ENCODE data around the gene METTL4. TPM values are rescaled to one million over a fixed set of nuclear protein-coding genes. Genes with fewer than 3 reads are reported as not detected.
A peak's percentile ranks its signal among the peaks of the same experiment; 100 is the strongest.
"Not testable (repeated sequence)": the region's sequence is repeated elsewhere in the genome, so short reads cannot be mapped to it uniquely, and the experiment has no call there.

METTL4 gene
- total and polyA plus RNA-seq, 7 donors = 4.2 to 9.6 (median 5.8) TPM

DNA sequence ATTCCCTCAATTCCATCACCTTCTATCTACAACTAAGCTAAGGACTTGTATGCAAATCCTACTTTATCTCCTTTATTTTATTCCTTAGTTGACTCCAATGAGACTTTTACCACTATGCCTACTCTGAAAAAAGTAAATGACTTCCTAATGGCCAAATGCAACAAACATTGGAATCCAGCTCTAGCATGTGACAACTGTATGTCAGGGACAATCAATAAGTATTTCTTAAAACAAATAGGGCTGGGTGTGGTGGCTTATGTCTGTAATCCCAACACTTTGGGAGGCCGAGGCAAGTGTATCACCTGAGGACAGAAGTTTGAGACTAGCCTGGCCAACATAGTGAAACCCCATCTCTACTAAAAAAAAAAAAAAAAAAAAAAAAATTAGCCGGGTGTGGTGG, 21.8 kb downstream of the METTL4 start:
- WGBS, 2 donors = 96 to 98% methylated on average over 2 of the region's 2 CpGs
- intact Hi-C loops (cut with DNase I) = loop anchor here (5.0 to 10.0 kb wide), 2 partner anchors 215 to 962 kb away; no protein-coding TSS in a partner anchor
- Histone ChIP-seq H3K4me1 (no peaks in the 10 kb centered on the region), H3K27ac (no peak overlapping the region), H3K4me3 (no peak overlapping the region), H3K9me3 (no peaks in the 10 kb centered on the region), H3K27me3 (no peaks in the 10 kb centered on the region), H3K36me3 (peaks cover 0 to 32% (median 2%) of the 10 kb centered on the region in 4 donors)
- TF ChIP-seq EP300 (IDR thresholded peaks at IDR 0.05) (no peak), POLR2A (IDR thresholded peaks at IDR 0.05) (no peak), POLR2AphosphoS5 (IDR thresholded peaks at IDR 0.05) (no peak), CTCF (IDR thresholded peaks at IDR 0.05) (no peak)
- no peak for DNase-seq

GRCh38 chr18:2547477-2548087, 23.7 kb downstream of the METTL4 start:
- WGBS, 2 donors = 52 to 62% methylated on average over 4 of the region's 4 CpGs
- Histone ChIP-seq H3K27me3 (no peaks in the 10 kb centered on the region), H3K36me3 (peaks cover 0 to 26% (median 4%) of the 10 kb centered on the region in 4 donors), H3K4me3 (no peak overlapping the region), H3K27ac (no peak overlapping the region), H3K9me3 (no peaks in the 10 kb centered on the region), H3K4me1 (no peaks in the 10 kb centered on the region)
- DNase-seq = no peak
- TF ChIP-seq POLR2A (IDR thresholded peaks at IDR 0.05) (no peak), POLR2AphosphoS5 (IDR thresholded peaks at IDR 0.05) (no peak), EP300 (IDR thresholded peaks at IDR 0.05) (no peak), CTCF (IDR thresholded peaks at IDR 0.05) (peak in 2 of 4 experiments; percentile 24 to 54)
- intact Hi-C loops (cut with DNase I) = loop anchor here (5.0 to 10.0 kb wide), 2 partner anchors 213 to 960 kb away; no protein-coding TSS in a partner anchor

DNA sequence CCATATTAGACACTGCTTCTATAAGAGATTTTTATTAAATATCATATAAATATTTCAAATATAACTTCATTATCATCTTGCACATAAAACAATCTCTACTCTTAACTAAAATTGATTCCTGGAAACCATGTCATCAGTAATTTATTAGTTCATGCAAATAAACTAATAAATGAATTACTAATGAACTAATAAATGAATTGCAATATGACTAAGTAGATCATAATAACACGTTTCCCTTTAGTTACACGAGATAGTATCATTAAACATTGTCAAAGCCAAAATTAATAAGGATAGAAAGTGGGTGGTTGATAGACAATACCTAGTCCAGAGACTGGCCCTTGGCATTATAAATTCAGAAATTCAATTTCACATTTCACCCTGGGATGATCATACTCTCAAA, 26.1 kb downstream of the METTL4 start:
- no peaks in the 10 kb centered on the region for H3K27me3 ChIP-seq
- no peak for TF ChIP-seq EP300 (IDR thresholded peaks at IDR 0.05)
- no peak for TF ChIP-seq POLR2A (IDR thresholded peaks at IDR 0.05)
- TF ChIP-seq POLR2AphosphoS5 (IDR thresholded peaks at IDR 0.05) = no peak
- no peak for TF ChIP-seq CTCF (IDR thresholded peaks at IDR 0.05)
- no peak for DNase-seq
- intact Hi-C loops (cut with DNase I) = loop anchor here (5.0 to 10.0 kb wide), 2 partner anchors 210 to 958 kb away; no protein-coding TSS in a partner anchor
- H3K4me3 ChIP-seq = no peak overlapping the region
- WGBS, 2 donors = 84 to 88% methylated on average over 2 of the region's 2 CpGs
- H3K4me1 ChIP-seq = no peaks in the 10 kb centered on the region
- H3K36me3 ChIP-seq = peaks cover 0 to 14% (median 1%) of the 10 kb centered on the region in 4 donors
- H3K27ac ChIP-seq = no peak overlapping the region
- no peaks in the 10 kb centered on the region for H3K9me3 ChIP-seq

- not testable (repeated sequence) for H3K4me1 ChIP-seq, H3K27me3 ChIP-seq, H3K27ac ChIP-seq, DNase-seq, H3K4me3 ChIP-seq, H3K9me3 ChIP-seq, H3K36me3 ChIP-seq
- WGBS, 2 donors = no CpG with 5 or more reads among the region's 3 CpGs
- intact Hi-C loops (cut with DNase I) = loop anchor here (10.0 kb wide), 1 partner anchor 207 kb away; no protein-coding TSS in a partner anchor
- TF ChIP-seq CTCF (IDR thresholded peaks at IDR 0.05) = peak in 1 of 4 experiments; percentile 55
Measured at GRCh38 chr18:2541925-2542563, 29.3 kb downstream of the METTL4 start.
